ENCODE data around the gene ZNF134. TPM values are rescaled to one million over a fixed set of nuclear protein-coding genes. Genes with fewer than 3 reads are reported as not detected.

ZNF134 gene
- polyA plus RNA-seq, 1 donor, result 31.3 TPM

GRCh38 chr19:57632987-57633831, 19.2 kb downstream of the ZNF134 start, which contains the start of gene ZNF211:
ZNF211 (plus strand) TSS chr19:57633168; CDS start chr19:57633347, 179 bp downstream.
- peak; percentile 95 for DNase-seq

GRCh38 chr19:57633832-57634131, 19.7 kb downstream of the ZNF134 start:
- no peak for DNase-seq

- no peak for DNase-seq
Observed at GRCh38 chr19:57637379-57637778, 23.3 kb downstream of the ZNF134 start.

GRCh38 chr19:57641715-57642234, 27.7 kb downstream of the ZNF134 start:
- DNase-seq, result no peak

- no peak for DNase-seq
Observed at GRCh38 chr19:57642396-57643046, 28.5 kb downstream of the ZNF134 start.

- DNase-seq, result no peak
Observed at GRCh38 chr19:57643734-57644133, 29.7 kb downstream of the ZNF134 start.

- no peak for DNase-seq
Observed at GRCh38 chr19:57648331-57649003, 34.4 kb downstream of the ZNF134 start.

- DNase-seq, result no peak
Observed at GRCh38 chr19:57651654-57651996, 37.6 kb downstream of the ZNF134 start.

GRCh38 chr19:57653689-57654088, 39.6 kb downstream of the ZNF134 start:
- no peak for DNase-seq

- no peak for DNase-seq
Observed at GRCh38 chr19:57655443-57655842, 41.4 kb downstream of the ZNF134 start.

- DNase-seq, result no peak
Observed at GRCh38 chr19:57656346-57656745, 42.3 kb downstream of the ZNF134 start.

GRCh38 chr19:57664269-57665127, 50.5 kb downstream of the ZNF134 start:
- DNase-seq, result peak; percentile 66

- DNase-seq, result no peak
Observed at GRCh38 chr19:57665261-57665806, 51.3 kb downstream of the ZNF134 start.

GRCh38 chr19:57667228-57667627, 53.2 kb downstream of the ZNF134 start:
- no peak for DNase-seq

GRCh38 chr19:57668635-57669034, 54.6 kb downstream of the ZNF134 start, which contains the start of gene ZSCAN4:
ZSCAN4 (plus strand) TSS chr19:57668935; CDS start chr19:57676146, 7,211 bp downstream.
- DNase-seq, result no peak

GRCh38 chr19:57671124-57671895, 57.3 kb downstream of the ZNF134 start:
- DNase-seq, result no peak

GRCh38 chr19:57672466-57672865, 58.4 kb downstream of the ZNF134 start:
- DNase-seq, result no peak

Measured in left kidney (tissue), 2 donors.